Measurements from ENCODE around the gene GUCY1B1.
A peak's percentile ranks its signal among the peaks of the same experiment; 100 is the strongest.

GUCY1B1 gene

GRCh38 chr4:155799116-155799793 lies 40.4 kb downstream of the GUCY1B1 start:
- peaks cover 0 to 6% (median 0%) of the 10 kb centered on the region in 3 donors for H3K36me3 ChIP-seq
- no peaks in the 10 kb centered on the region for H3K27me3 ChIP-seq
- no peak for DNase-seq
- H3K27ac ChIP-seq, result peak overlapping the region; percentile 54 to 65
- TF ChIP-seq CTCF (IDR thresholded peaks at IDR 0.05), result no peak
- no peak overlapping the region for H3K4me3 ChIP-seq
- intact Hi-C loops (cut with DNase I; ENCODE audit: low total_unique reads), result no loop called here
- no peaks in the 10 kb centered on the region for H3K9me3 ChIP-seq
- H3K4me1 ChIP-seq, result peaks cover 0 to 26% (median 0%) of the 10 kb centered on the region in 4 donors

GRCh38 chr4:155799794-155800123 lies 40.9 kb downstream of the GUCY1B1 start:
- no peaks in the 10 kb centered on the region for H3K9me3 ChIP-seq
- no peak overlapping the region for H3K4me3 ChIP-seq
- intact Hi-C loops (cut with DNase I; ENCODE audit: low total_unique reads), result no loop called here
- TF ChIP-seq CTCF (IDR thresholded peaks at IDR 0.05), result no peak
- peaks cover 0 to 30% (median 1%) of the 10 kb centered on the region in 4 donors for H3K4me1 ChIP-seq
- H3K36me3 ChIP-seq, result peaks cover 0 to under 1% (median 0%) of the 10 kb centered on the region in 3 donors
- H3K27me3 ChIP-seq, result no peaks in the 10 kb centered on the region
- peak overlapping the region; percentile 54 to 65 for H3K27ac ChIP-seq
- DNase-seq, result no peak

- peak overlapping the region in 1 of 2 donors; percentile 65 for H3K27ac ChIP-seq
- no peak overlapping the region for H3K4me3 ChIP-seq
- H3K36me3 ChIP-seq, result no peaks in the 10 kb centered on the region
- H3K9me3 ChIP-seq, result no peaks in the 10 kb centered on the region
- no peak for DNase-seq
- peaks cover 0 to 41% (median 5%) of the 10 kb centered on the region in 4 donors for H3K4me1 ChIP-seq
- H3K27me3 ChIP-seq, result no peaks in the 10 kb centered on the region
- no peak for TF ChIP-seq CTCF (IDR thresholded peaks at IDR 0.05)
- intact Hi-C loops (cut with DNase I; ENCODE audit: low total_unique reads), result no loop called here
Measured at GRCh38 chr4:155800685-155801343, 42.0 kb downstream of the GUCY1B1 start.

- Histone ChIP-seq H3K27me3 (no peaks in the 10 kb centered on the region), H3K27ac (peak overlapping the region in 1 of 2 donors; percentile 39), H3K36me3 (no peaks in the 10 kb centered on the region), H3K4me3 (no peak overlapping the region), H3K9me3 (no peaks in the 10 kb centered on the region), H3K4me1 (peaks cover 0 to 51% (median 5%) of the 10 kb centered on the region in 4 donors)
- DNase-seq, result no peak
- no peak for TF ChIP-seq CTCF (IDR thresholded peaks at IDR 0.05)
- intact Hi-C loops (cut with DNase I; ENCODE audit: low total_unique reads), result no loop called here
Measured at GRCh38 chr4:155802190-155802959, 43.6 kb downstream of the GUCY1B1 start.

- H3K4me3 ChIP-seq, result no peak overlapping the region
- no peak for DNase-seq
- H3K36me3 ChIP-seq, result no peaks in the 10 kb centered on the region
- peak overlapping the region; percentile 52 to 70 for H3K27ac ChIP-seq
- intact Hi-C loops (cut with DNase I; ENCODE audit: low total_unique reads), result no loop called here
- H3K4me1 ChIP-seq, result peaks cover 0 to 32% (median 5%) of the 10 kb centered on the region in 4 donors
- no peak for TF ChIP-seq CTCF (IDR thresholded peaks at IDR 0.05)
- H3K9me3 ChIP-seq, result no peaks in the 10 kb centered on the region
- no peaks in the 10 kb centered on the region for H3K27me3 ChIP-seq
Measured at GRCh38 chr4:155805016-155805415, 46.2 kb downstream of the GUCY1B1 start.
